HG03460 (cell line): ENCODE measurements around the gene FTO.

ENCODE experiments used
- ATAC-seq: cut with Tn5 transposase; IDR thresholded peaks from one replicate; pipeline ENCODE4 v1.9.1; 2021; ENCODE audit not compliant: unreplicated experiment

Gene FTO

GRCh38 chr16:54068212-54068611 is 364.3 kb downstream of the FTO start:
- no peak for ATAC-seq

DNA sequence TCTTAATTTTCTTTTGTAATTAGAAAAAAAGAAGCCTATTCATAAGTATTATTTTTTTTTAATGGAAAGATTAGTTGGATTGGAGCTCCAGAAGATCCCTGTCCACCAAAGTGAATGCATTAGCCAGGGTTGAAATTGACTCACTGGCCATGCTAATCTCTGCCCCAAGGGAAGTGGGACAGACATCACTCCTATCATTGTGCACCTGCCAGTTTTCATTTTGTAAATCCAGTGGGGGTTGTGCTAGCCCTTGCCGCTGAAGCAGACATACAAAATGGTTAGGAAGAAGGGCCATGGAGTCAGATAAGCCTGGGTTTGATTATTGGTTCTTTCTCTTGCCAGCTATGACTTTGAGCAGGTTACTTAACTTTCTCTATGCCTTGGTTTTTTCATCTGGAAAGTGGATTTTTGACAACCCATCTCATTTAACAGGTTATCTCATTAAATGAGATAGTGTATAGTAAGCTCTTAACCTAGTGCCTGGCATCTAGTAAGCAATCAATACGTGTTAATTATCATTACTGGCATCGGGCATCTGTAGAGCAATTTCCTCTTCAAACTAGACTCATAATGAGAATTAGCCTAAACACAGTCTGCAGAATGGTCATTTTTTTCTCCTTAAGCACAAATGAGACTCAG is 365.8 kb downstream of the FTO start:
- no peak for ATAC-seq

DNA sequence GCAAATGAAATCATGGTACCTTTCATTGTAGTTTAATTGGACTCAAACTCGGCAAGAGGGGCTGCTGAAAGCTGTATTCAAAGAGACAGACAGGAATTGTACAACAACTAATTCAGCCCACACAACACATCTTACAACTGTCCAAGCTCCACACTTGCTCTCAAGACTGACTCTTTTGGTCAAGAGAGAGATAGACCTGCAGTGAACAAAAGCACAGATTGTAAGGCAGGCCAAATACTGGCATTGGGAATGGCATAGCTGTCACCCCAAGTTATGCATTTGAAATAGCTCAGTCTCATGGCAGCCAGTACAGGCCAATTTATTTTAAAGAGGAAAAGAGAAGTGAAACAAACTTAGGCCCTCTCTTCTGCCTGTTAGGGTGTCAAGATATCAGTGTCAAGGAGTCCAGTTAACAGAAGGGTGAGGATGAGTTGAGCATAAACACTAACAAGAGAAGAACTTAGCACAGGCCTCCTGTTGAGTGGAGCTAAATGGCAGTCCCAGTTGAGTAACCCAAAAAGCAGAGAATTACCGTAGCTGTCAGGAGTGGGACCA is 366.9 kb downstream of the FTO start:
- peak; percentile 77 for ATAC-seq

DNA sequence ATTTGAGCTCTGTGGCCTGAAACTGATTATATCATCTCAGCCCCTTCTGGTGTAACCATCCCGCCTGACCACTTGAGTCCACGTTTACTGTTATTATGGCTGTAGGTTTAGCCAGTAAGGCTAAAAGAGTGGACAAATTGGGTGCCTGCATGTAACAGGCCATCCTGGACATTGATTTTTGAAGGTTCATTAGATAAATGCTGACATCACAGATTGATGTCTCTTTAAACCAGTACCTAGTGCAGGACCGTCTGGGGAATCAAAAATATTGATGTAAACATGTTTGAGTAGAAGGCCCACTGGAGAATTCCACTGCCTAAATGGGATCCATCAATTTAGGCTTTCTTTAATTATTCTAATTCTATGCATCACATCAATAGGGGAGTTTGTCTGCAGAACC is 367.6 kb downstream of the FTO start:
- no peak for ATAC-seq

DNA sequence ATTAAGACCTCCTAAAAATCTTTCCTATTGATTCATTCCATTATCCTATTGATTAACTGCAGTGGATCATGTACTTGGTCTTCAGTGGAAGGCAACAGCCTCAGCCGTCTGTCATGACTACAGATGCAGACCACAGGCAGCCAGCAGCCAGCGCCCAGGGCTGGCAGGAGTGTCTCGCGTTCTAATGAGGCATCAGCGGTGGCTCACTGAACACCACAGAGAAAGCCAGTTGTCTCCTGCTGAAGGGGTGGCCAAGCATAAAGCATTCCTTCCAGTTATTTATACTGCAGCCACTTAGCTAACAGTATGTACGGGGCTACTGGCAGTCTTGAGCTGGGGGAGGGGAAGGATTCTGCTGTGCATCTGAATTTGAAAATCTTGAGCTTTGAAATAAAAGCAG is 368.3 kb downstream of the FTO start:
- no peak for ATAC-seq

DNA sequence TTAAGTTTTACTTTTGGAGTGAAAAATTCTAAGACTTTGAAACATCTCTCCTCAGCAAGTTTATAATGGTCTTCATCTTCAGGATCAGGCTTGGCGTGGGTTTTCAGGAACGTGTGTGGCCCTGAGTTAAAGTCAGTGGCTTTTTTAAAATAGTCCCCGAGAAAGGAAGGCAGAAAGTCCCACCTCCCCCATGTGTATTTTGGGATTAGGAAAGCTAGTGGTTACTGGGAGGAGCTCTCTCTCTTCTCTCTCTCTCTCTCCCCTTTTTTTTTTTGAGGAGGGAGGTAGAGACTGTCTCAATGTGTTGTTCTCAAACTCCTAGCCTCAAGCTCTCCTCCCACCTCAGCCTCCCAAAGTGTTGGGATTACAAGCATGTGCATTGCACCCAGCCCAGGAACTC is 369.4 kb downstream of the FTO start:
- ATAC-seq = no peak

- ATAC-seq = no peak
Measured at GRCh38 chr16:54075446-54075845, 371.5 kb downstream of the FTO start.

- no peak for ATAC-seq
Measured at GRCh38 chr16:54076006-54076504, 372.1 kb downstream of the FTO start.

GRCh38 chr16:54077050-54077821 is 373.3 kb downstream of the FTO start:
- ATAC-seq = no peak

DNA sequence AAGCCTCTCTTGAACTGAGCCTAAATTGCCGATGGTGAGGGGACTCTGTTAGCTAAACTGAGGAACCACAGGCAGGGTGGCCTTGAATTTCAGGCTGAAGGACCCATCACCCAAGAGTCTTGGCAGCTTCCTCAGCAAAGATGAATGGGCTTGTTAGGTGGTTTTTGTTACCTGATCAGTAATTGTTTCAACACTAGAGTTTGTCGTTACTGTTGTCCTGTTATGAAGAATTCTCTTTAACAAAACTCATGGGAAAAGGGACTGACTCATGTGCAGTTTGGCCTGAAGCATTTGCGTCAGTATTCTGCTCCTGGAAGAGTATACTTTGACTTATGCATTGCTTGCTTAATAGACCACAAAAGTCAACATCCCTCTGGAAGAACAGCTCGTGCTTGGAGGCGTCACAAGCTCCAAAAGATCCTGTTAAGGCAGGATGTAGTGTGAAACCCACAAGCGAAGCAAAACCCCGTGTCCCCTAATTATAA is 376.6 kb downstream of the FTO start:
- no peak for ATAC-seq

DNA sequence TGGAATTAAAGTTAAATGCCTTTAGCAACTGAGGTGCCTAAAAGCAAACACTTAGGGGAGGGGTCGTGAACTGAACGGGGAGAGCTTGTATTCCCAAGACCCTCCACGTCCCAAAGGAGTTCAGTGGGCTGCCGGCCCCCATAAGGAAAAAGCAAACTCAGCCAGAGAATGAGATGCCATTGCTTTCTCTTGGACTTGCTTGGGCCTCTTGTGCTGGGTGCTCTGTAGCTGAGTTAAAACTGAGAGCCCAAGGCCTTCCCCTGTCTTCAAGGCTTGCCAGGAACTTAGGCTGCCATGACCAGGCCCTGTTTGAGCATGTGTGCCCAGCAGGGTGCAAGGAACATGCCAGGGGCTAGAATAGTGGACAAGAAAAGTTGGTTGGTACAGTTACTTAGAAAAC is 382.8 kb downstream of the FTO start:
- ATAC-seq = no peak

GRCh38 chr16:54090602-54091001 is 386.6 kb downstream of the FTO start:
- ATAC-seq = no peak

DNA sequence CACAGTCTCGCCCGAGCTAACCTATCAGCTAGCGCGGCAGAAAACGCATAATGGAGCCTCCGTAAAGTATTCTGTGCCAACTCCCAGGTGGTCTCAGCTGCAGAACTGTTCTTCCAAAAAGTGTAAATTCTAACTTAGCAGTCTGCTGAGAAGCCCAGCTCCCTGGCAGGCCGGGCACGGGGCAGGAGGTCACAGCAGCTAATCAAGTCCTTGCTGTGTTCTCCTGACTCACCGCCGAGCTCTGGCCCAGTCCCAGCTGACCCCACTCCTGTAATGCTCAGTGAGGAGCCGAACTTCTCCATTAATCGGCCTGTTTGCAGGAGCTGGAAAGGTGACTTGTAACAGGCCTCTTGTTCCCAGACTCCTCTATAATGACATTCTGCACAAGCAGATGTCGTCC is 389.3 kb downstream of the FTO start:
- ATAC-seq = no peak

DNA sequence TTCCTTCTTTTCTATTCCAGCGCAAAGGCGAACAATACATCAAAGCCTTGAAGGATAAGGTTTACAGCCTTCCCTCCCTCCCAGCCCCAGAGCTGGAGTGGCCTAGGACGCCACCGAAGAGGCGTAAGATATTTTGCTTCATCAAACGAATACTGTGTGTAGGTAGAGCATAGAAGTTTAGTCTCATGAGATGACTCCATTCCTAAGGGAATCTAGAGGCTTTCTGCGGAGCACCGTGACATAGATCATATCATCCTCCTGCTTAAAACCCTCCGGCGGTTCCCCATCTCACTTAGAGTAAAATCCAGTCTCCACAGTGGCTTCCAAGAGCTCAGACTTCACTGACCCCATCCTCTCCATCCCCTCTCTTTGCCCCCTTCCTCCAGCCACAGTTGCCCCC is 390.7 kb downstream of the FTO start:
- ATAC-seq = no peak

DNA sequence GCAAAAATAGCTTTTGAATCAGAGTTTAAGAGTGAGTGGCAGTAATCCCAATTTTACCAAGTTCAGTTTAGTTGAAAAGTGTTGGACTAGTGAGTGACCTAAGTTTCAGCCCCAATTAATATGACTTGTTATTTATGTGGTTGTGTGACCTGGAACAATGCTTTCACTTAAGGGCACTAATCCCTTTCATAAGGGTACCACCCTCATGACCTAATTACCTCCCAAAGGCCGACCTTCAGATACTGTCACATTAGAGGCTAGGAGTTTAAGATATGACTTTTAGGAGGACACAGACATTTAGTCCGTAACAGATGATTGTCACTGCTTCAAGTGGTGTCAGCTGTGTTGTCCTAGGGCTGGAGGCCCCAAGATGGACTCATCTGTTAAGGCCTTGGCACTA is 392.7 kb downstream of the FTO start:
- ATAC-seq = no peak

- no peak for ATAC-seq
Measured at GRCh38 chr16:54097774-54098173, 393.8 kb downstream of the FTO start.

DNA sequence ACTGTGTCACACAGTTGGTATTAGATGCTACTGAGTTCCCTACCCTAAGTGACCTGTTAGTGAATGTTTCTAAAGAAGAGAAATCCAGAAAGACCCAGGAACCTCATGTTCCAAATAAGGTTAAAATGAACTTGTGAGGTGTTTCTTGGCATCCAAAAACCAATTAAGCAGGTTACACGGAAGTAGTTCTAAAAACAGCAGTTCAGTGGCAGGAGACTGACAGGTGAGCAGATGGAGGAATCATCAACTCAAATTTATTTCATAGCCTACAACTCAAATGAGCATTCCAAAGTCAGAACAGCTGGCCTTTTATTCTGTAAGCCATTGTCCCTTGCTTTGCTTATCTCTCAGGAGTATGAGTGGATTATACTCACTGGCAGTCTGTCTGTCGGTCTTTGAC is 394.3 kb downstream of the FTO start:
- ATAC-seq = no peak

- no peak for ATAC-seq
Measured at GRCh38 chr16:54099627-54100026, 395.7 kb downstream of the FTO start.

DNA sequence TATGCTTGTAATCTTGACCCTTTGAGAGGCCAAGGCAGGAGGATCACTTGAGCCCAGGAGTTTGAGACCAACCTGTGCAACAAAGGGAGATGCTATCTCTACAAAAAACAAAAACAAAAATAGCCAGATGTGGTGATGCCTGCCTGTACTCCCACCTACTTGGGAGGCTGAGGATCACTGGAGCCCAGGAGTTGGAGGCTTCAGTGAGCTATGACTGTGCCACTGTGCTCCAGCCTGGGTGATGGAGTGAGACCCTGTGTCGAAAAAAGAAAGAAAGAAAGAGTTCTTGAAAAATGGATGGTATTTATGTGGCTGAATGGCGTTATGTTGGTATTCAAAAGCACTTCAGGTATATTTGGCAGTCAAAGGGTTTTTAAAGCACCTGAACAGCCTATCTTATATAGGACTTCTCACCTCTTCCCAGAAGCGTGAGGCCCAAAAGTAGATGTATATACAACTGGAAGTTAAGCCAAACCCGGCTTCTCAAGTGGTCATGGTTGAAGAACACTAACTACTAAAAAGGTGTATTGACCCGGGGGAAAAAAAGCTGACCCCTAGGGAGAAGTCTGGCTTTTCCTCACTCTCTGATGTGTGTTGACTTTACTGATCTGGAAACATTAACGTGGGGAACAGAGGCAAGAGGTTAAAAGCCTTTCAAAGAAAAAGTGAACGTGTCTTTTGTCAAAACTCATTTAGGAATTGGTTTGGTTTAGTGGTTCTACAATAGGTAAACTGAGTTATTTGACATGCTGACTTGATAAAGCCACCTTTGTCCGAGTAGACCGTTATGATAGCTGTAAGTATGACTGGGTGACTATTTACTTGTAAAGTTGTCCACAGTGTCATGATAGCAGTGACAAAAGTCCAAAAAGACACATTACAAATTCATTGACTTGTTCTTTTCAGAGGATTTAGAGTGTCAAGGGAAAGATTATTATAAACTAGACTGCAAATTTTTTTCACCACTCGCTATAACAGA is 399.2 kb downstream of the FTO start:
- ATAC-seq = no peak

GRCh38 chr16:54106057-54106456 is 402.1 kb downstream of the FTO start:
- ATAC-seq = no peak

DNA sequence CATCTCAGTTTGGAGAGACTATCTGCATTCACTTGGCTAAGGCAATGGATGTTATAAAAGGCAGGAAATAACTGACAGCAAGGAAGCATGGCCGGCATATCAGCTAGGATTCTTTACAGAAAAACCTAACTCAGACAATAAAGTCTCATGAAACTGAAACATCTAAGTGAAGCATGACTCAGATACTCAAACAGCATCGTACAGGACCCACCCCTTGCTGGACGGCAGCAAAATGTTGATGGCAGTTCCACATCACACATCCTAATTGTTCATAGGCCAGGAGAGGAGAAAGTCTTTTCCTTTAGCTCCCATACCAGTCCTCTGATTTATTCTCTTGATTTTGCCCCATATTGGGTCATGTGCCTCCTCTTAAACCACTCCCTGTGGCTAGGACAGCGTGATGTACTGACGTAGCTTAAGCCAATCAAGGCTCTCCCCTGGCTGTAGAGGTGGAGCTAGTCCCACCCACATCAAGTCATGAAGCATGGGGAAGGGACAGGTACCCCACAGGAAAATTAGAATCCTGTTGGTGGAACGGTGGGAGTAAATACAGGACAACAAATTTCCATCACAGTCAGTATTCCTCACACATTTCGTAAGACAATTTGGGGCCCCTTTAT is 403.7 kb downstream of the FTO start:
- ATAC-seq = no peak
